K562 (cell line): Measurements from ENCODE around the gene WDR54. TPM values are rescaled to one million over a fixed set of nuclear protein-coding genes. Genes with fewer than 3 reads are reported as not detected.
A peak's percentile ranks its signal among the peaks of the same experiment; 100 is the strongest.

ENCODE experiments used
- ATAC-seq: fragments of 200-7000 bp; cut with Tn5 transposase; 3 replicates; pipeline ENCODE4 v1.9.1; 2020; ENCODE audit warnings: moderate library complexity
- BruUV-seq: library from RNA; stranded (reverse); fragments of 400-500 nt; replicated peaks from 2 replicates; lab custom pipeline; 2021; lab: Mats Ljungman, UMichigan
- CTCF ChIA-PET: fragments of 300-600 bp; formaldehyde crosslinking; extraction: SDS; loops from one replicate; lab custom pipeline; 2021; ENCODE audit warnings: low intra/inter-chr PET ratio; lab: Yijun Ruan, JAX
- POLR2A ChIA-PET: fragments of 300-600, 350-650 bp; sonication (Branson Sonifier 250); formaldehyde crosslinking; extraction: SDS; loops from one replicate; lab custom pipeline; 2021; ENCODE audit warnings: antibody characterized with exemption, inconsistent platforms; lab: Yijun Ruan, JAX
- DNase-seq, 4 experiments: peaks; one replicate each; pipeline versions ENCODE4 v3.0.0 to v3.0.0-alpha.2; 2011 to 2018; ENCODE audit warnings: low spot score in 3 of 4, mixed read lengths in 3 of 4; ENCODE audit errors: extremely low read depth in 1 of 4
- FAIRE-seq: peaks from 2 replicates; lab custom pipeline; 2011; peaks lifted over from hg19 to GRCh38; lab: Jason Lieb, UNC
- H2AFZ ChIP-seq: 2 replicates; pipeline ENCODE4 v1.6.0; 2011; ENCODE audit warnings: low read depth, low read length, control low read depth, inconsistent platforms
- H3K27ac ChIP-seq: fragments of 200-600 bp; 3 replicates; pipeline ENCODE4 v1.8.0; 2011; ENCODE audit warnings: low read depth, mild to moderate bottlenecking, control low read depth, inconsistent platforms, low read length, moderate library complexity, mixed read lengths; ENCODE audit errors: extremely low read depth
- H3K27me3 ChIP-seq, 2 experiments: fragments of 300-600 bp in 1 of 2; 2 replicates in 1 of 2; 3 replicates in 1 of 2; pipeline versions ENCODE4 v1.6.0 to v1.8.0; 2011; ENCODE audit warnings: inconsistent platforms in 2 of 2, low read length in 2 of 2, mild to moderate bottlenecking in 1 of 2, mixed read lengths in 1 of 2, moderate library complexity in 1 of 2; ENCODE audit not compliant: control insufficient read depth in 2 of 2, insufficient read depth in 2 of 2
- H3K36me3 ChIP-seq: fragments of 300-600 bp; 3 replicates; pipeline ENCODE4 v1.8.0; 2011; ENCODE audit warnings: mild to moderate bottlenecking, low read length, inconsistent platforms; ENCODE audit not compliant: control insufficient read depth, insufficient read depth
- H3K4me1 ChIP-seq, 2 experiments: fragments of 200-600 bp in 1 of 2; replicated peaks in 1 of 2; 2 replicates in 1 of 2; 3 replicates in 1 of 2; pipeline versions ENCODE4 v1.5.1 to v1.8.0; 2011; ENCODE audit warnings: inconsistent platforms in 2 of 2, low read length in 2 of 2, mild to moderate bottlenecking in 1 of 2, mixed read lengths in 1 of 2, moderate library complexity in 1 of 2; ENCODE audit not compliant: control insufficient read depth in 2 of 2, insufficient read depth in 2 of 2
- H3K4me2 ChIP-seq: 2 replicates; pipeline ENCODE4 v1.6.1; 2011; ENCODE audit warnings: low read length, control low read depth, inconsistent platforms, mixed read lengths; ENCODE audit not compliant: insufficient read depth
- H3K4me3 ChIP-seq: fragments of 200-600 bp; sonication (generic), shearing (Covaris generic); 2 replicates; pipeline ENCODE4 v1.5.1; 2016; ENCODE audit warnings: control low read depth, inconsistent platforms
- H3K79me2 ChIP-seq: fragments of 200-600 bp; 3 replicates; pipeline ENCODE4 v1.8.0; 2011; ENCODE audit warnings: low read length, inconsistent platforms; ENCODE audit not compliant: control insufficient read depth, insufficient read depth
- H3K9ac ChIP-seq, 2 experiments: 2 replicates each; pipeline versions ENCODE4 v1.6.0 to v1.6.1; 2011; ENCODE audit warnings: low read depth in 2 of 2, low read length in 2 of 2, control low read depth in 1 of 2, inconsistent platforms in 1 of 2, mild to moderate bottlenecking in 1 of 2, mixed read lengths in 1 of 2; ENCODE audit not compliant: insufficient read depth in 1 of 2
- H3K9me1 ChIP-seq: one replicate; pipeline ENCODE4 v1.6.0; 2011; ENCODE audit warnings: inconsistent platforms, mild to moderate bottlenecking, low read length, moderate library complexity; ENCODE audit not compliant: control insufficient read depth, insufficient read depth
- H3K9me3 ChIP-seq: replicated peaks from 2 replicates; pipeline ENCODE4 v1.5.1; 2011; ENCODE audit warnings: low read depth, low read length, inconsistent platforms; ENCODE audit not compliant: control insufficient read depth, insufficient read depth
- H4K20me1 ChIP-seq: replicated peaks from 2 replicates; pipeline ENCODE4 v1.6.1; 2011; ENCODE audit warnings: low read length, inconsistent platforms, mixed read lengths; ENCODE audit not compliant: control insufficient read depth, insufficient read depth
- ASH1L ChIP-seq: fragments of 450-650 bp; IDR thresholded peaks from 2 replicates; pipeline ENCODE4 v1.6.1; 2018; ENCODE audit warnings: borderline replicate concordance, mild to moderate bottlenecking, low read depth; ENCODE audit not compliant: partially characterized antibody
- ELF4 ChIP-seq: fragments of 450-650 bp; formaldehyde crosslinking; IDR thresholded peaks from 2 replicates; pipeline ENCODE4 v1.4.0; 2022; ENCODE audit warnings: missing genetic modification characterization
- ETV1 ChIP-seq: fragments of 450-650 bp; conservative IDR thresholded peaks from 2 replicates; pipeline ENCODE4 v1.6.1; 2016; ENCODE audit warnings: missing genetic modification characterization, control low read depth, low read depth, missing compliant biosample characterization
- EWSR1 ChIP-seq: fragments of 450-650 bp; IDR thresholded peaks from 2 replicates; pipeline ENCODE4 v1.6.1; 2018; ENCODE audit warnings: borderline replicate concordance, mild to moderate bottlenecking, low read depth, moderate library complexity; ENCODE audit not compliant: partially characterized antibody
- FOXK1 ChIP-seq: sonication (generic); formaldehyde crosslinking; IDR thresholded peaks from 2 replicates; pipeline ENCODE4 v1.8.0; 2022; ENCODE audit warnings: missing genetic modification reagents, mild to moderate bottlenecking, borderline replicate concordance
- FOXK2 ChIP-seq, 2 experiments: fragments of 450-650 bp; IDR thresholded peaks in 1 of 2; conservative IDR thresholded peaks in 1 of 2; 2 replicates each; pipeline ENCODE4 v1.6.1; 2016; ENCODE audit warnings: low read depth in 2 of 2, mild to moderate bottlenecking in 1 of 2
- HIVEP1 ChIP-seq: fragments of 250-450 bp; sonication (Bioruptor Pico); IDR thresholded peaks from 2 replicates; pipeline ENCODE4 v1.4.0; 2020; ENCODE audit warnings: mild to moderate bottlenecking
- HMGN3 ChIP-seq: IDR thresholded peaks from 2 replicates; pipeline ENCODE4 v1.6.1; 2011; ENCODE audit warnings: borderline replicate concordance, low read depth, mild to moderate bottlenecking, mixed read lengths, low read length; ENCODE audit not compliant: insufficient read length; ENCODE audit errors: extremely low read depth
- ID3 ChIP-seq, 2 experiments: fragments of 250-450 bp in 1 of 2; fragments of 450-650 bp in 1 of 2; sonication (Bioruptor Pico) in 1 of 2; IDR thresholded peaks; 2 replicates each; pipeline versions ENCODE4 v1.6.1 to v1.8.0; 2016 to 2021; ENCODE audit warnings: mild to moderate bottlenecking in 2 of 2, moderate library complexity in 2 of 2, missing compliant biosample characterization in 1 of 2, missing genetic modification characterization in 1 of 2
- IFI16 ChIP-seq: fragments of 250-450 bp; sonication (Bioruptor Pico); IDR thresholded peaks from 2 replicates; pipeline ENCODE4 v2.1.2; 2022; ENCODE audit warnings: mild to moderate bottlenecking, inconsistent platforms
- PHB2 ChIP-seq: fragments of 450-650 bp; IDR thresholded peaks from 2 replicates; pipeline ENCODE4 v1.6.1; 2017; ENCODE audit warnings: low read depth
- PRMT5 ChIP-seq: sonication (generic); formaldehyde crosslinking; IDR thresholded peaks from 2 replicates; pipeline ENCODE4 v1.5.0; 2020; ENCODE audit warnings: missing genetic modification reagents
- RBFOX2 ChIP-seq: fragments of 200-400 bp; formaldehyde crosslinking; IDR thresholded peaks from 2 replicates; pipeline ENCODE4 v1.6.1; 2017; ENCODE audit warnings: low read depth, mild to moderate bottlenecking, low read length, moderate library complexity
- SMAD3 ChIP-seq: fragments of 450-650 bp; formaldehyde crosslinking; conservative IDR thresholded peaks from 2 replicates; pipeline ENCODE4 v1.4.0; 2020; ENCODE audit warnings: mild to moderate bottlenecking
- SRSF7 ChIP-seq: fragments of 200-400 bp; formaldehyde crosslinking; optimal IDR thresholded peaks from 2 replicates; pipeline ENCODE3; 2017; ENCODE audit warnings: mild to moderate bottlenecking, low read depth, low read length
- THRAP3 ChIP-seq: fragments of 450-650 bp; IDR thresholded peaks from 2 replicates; pipeline ENCODE4 v1.6.1; 2016; ENCODE audit warnings: mild to moderate bottlenecking, inconsistent platforms, borderline replicate concordance
- ZNF668 ChIP-seq: fragments of 250-450 bp; sonication (Bioruptor Pico); IDR thresholded peaks from 2 replicates; pipeline ENCODE4 v1.8.0; 2022; ENCODE audit warnings: mild to moderate bottlenecking, inconsistent platforms
- ZNF75A ChIP-seq: fragments of 450-650 bp; formaldehyde crosslinking; IDR thresholded peaks from 2 replicates; pipeline ENCODE4 v1.4.0; 2020; ENCODE audit warnings: mild to moderate bottlenecking
- WGBS: fragments of 100-300 bp; shearing (Covaris generic); methylation state at CpG from one replicate; pipeline ENCODE4 v1.1.6; 2016; ENCODE audit warnings: low coverage, mixed read lengths; ENCODE audit not compliant: insufficient coverage; ENCODE audit errors: missing lambda C conversion rate; 5-methylcytosine and 5-hydroxymethylcytosine counted together
- in situ Hi-C: fragments of 300-500 bp; cut with MboI; formaldehyde crosslinking; loops from 4 replicates; pipeline ENCODE4 v1.15.0; 2018; ENCODE audit warnings: inconsistent platforms, mixed read lengths
- intact Hi-C: fragments of 100-400 bp; cut with micrococcal nuclease; formaldehyde crosslinking; loops from 2 replicates; pipeline ENCODE4 v1.14.2; 2022
- polyA plus RNA-seq, 8 experiments: library from polyadenylated mRNA; depleted of rRNA in 4 of 8; stranded (reverse) in 5 of 8; unstranded in 3 of 8; fragments of >200 nt; fragmentation: Nextera tagmentation in 2 of 8; fragmentation: Illumina TruSeq in 1 of 8; extraction: Ambion mirVana in 2 of 8; extraction: Trizol in 1 of 8; gene quantifications; 2 replicates each; pipeline versions ENCODE4 v1.2.1 to v1.2.3, GENCODE V29; 2011 to 2014; ENCODE audit warnings: inconsistent platforms in 1 of 8, missing spikeins in 1 of 8
- total RNA-seq, 7 experiments: library from RNA; depleted of rRNA in 6 of 7; stranded (reverse); fragments of >200 nt in 6 of 7; fragmentation: Illumina TruSeq in 2 of 7; extraction: Trizol in 2 of 7; gene quantifications; 2 replicates each; pipeline versions ENCODE4 v1.2.1 to v1.2.3, GENCODE V29; 2011 to 2021; ENCODE audit warnings: low replicate concordance in 1 of 7
- TF ChIP-seq, protein P1 (sequence below): fragments of 250-450 bp; sonication (Bioruptor Pico); IDR thresholded peaks from 2 replicates; pipeline ENCODE4 v1.6.1; 2021; ENCODE audit warnings: mild to moderate bottlenecking

WDR54 gene
- total and polyA plus RNA-seq, 9 of the 15 experiments (the other 6 are each of a cell fraction or from before 2014, with no cell fraction given) = 5.2 to 15.2 (median 7.4) TPM

GRCh38 chr2:74454654-74455511 lies 33.4 kb downstream of the WDR54 start, which contains the start of gene INO80B:
Gene INO80B, plus strand, starts transcription at chr2:74455087. Its CDS starts 30 bp downstream, at chr2:74455117.
- ChIA-PET CTCF (interaction anchor here (0.6 kb wide), 1 partner anchor 28 kb away, joined by 3 read pairs; the partner anchor contains the start of genes CCDC142 and TTC31), POLR2A (interaction anchor here (0.6 to 1.3 kb wide), 9 partner anchors 9 to 78 kb away, joined by 3 to 7 read pairs (median 4); partner anchors contain the start of genes CCDC142, MOGS and TTC31)
- Histone ChIP-seq H3K9me1 (no peaks in the 10 kb centered on the region), H3K4me2 (peak within 1 kb of the TSS; percentile 84), H3K4me3 (peak within 1 kb of the TSS; percentile 68), H3K4me1 (peaks cover 9 to 27% of the 10 kb centered on the region in 2 experiments), H3K27me3 (no peaks in the 10 kb centered on the region), H3K79me2 (peaks cover 10% of the 10 kb centered on the region; the same call in 1 of the 3 replicates), H3K36me3 (0 out of 3 replicates have a peak, but pooled peaks cover 10% of the 10 kb centered on the region), H4K20me1 (no peaks in the 10 kb centered on the region), H3K9me3 (no peaks in the 10 kb centered on the region), H3K9ac (peak within 1 kb of the TSS; percentile 59 to 91), H2AFZ (peak within 1 kb of the TSS; percentile 94), H3K27ac (peak within 1 kb of the TSS; percentile 64)
- WGBS = 2% methylated on average over 40 of the region's 40 CpGs
- FAIRE-seq = peak; percentile 99
- peak; percentile 82 for ATAC-seq
- TSS peak; percentile 66 for BruUV-seq
- DNase-seq = peak; percentile 84 to 98 (median 88)
- in situ Hi-C loops = no loop called here
- intact Hi-C loops = loop anchor here (1.0 to 2.0 kb wide), 2 partner anchors 28 to 74 kb away; partner anchors contain the start of genes AUP1, CCDC142, HTRA2 and TTC31
- TF ChIP-seq PHB2 = no peak
- 0 out of 2 replicates have a peak, but pooled peaks have one; percentile 67 for TF ChIP-seq FOXK1
- no peak for TF ChIP-seq IFI16 (CRISPR knock-in tag)
- no peak for TF ChIP-seq ZNF75A
- TF ChIP-seq THRAP3 = no peak
- TF ChIP-seq ASH1L = peak; percentile 69
- TF ChIP-seq ELF4 (CRISPR knock-in tag) = peak; percentile 84; the same call in 1 of the 2 replicates
- no peak for TF ChIP-seq SRSF7
- peak; percentile 85 for TF ChIP-seq ETV1 (tag)
- TF ChIP-seq EWSR1 = no peak
- TF ChIP-seq, protein P1, sequence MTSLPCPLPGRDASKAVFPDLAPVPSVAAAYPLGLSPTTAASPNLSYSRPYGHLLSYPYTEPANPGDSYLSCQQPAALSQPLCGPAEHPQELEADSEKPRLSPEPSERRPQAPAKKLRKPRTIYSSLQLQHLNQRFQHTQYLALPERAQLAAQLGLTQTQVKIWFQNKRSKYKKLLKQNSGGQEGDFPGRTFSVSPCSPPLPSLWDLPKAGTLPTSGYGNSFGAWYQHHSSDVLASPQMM (CRISPR knock-in tag) = no peak
- TF ChIP-seq HMGN3 = no peak
- no peak for TF ChIP-seq ID3 (CRISPR knock-in tag; IDR thresholded peaks at IDR 0.05)
- 0 out of 2 replicates have a peak, but pooled peaks have one; percentile 43 for TF ChIP-seq ID3 (tag; IDR thresholded peaks at IDR 0.05)
- TF ChIP-seq FOXK2 (conservative IDR thresholded peaks at IDR 0.05 in 1 of 2, IDR thresholded peaks at IDR 0.05 in 1 of 2; ENCODE audit: low read depth in 2 of 2) = peak; percentile 90 to 92
- TF ChIP-seq SMAD3 (CRISPR knock-in tag) = peak; percentile 85
- peak; percentile 64 for TF ChIP-seq RBFOX2
- no peak for TF ChIP-seq ZNF668 (CRISPR knock-in tag)
- TF ChIP-seq PRMT5 (CRISPR knock-in tag) = no peak
- TF ChIP-seq HIVEP1 (CRISPR knock-in tag) = peak; percentile 61; the same call in 1 of the 2 replicates
